HCT116 (cell line): ENCODE measurements around the gene TMEM239. TPM values are rescaled to one million over a fixed set of nuclear protein-coding genes. Genes with fewer than 3 reads are reported as not detected.

Source experiments
- ATAC-seq: fragments of 200-7000 bp; cut with Tn5 transposase; 2 replicates; pipeline ENCODE4 v1.9.1; 2020; ENCODE audit warnings: mild to moderate bottlenecking, moderate library complexity
- BruUV-seq: library from RNA; stranded (reverse); fragments of 400-500 nt; replicated peaks from 2 replicates; lab custom pipeline; 2021; lab: Mats Ljungman, UMichigan
- CTCF ChIA-PET: fragments of 300-600 bp; sonication (Branson Sonifier 250); formaldehyde crosslinking; loops from one replicate; lab custom pipeline; 2021; ENCODE audit warnings: antibody characterized with exemption; lab: Charles Lee
- POLR2A ChIA-PET: fragments of 300-600, 350-600 bp; sonication (Branson Sonifier 250); formaldehyde crosslinking; loops from one replicate; lab custom pipeline; 2021; ENCODE audit warnings: antibody characterized with exemption; lab: Charles Lee
- RAD21 ChIA-PET, 2 experiments: fragments of 300-600 bp; sonication (Branson Sonifier 250); formaldehyde crosslinking; loops; one replicate each; lab custom pipeline; 2023; ENCODE audit warnings: low total read pairs in 2 of 2; ENCODE audit not compliant: uncharacterized antibody in 2 of 2, unreplicated experiment in 2 of 2, low non-redundant PET in 1 of 2; lab: Charles Lee
- DNase-seq: peaks from one replicate; pipeline ENCODE4 v3.0.0-alpha.2; 2010; ENCODE audit warnings: low read depth, low spot score
- H2AFZ ChIP-seq: fragments of 200-600 bp; shearing (Covaris generic), sonication (generic); 2 replicates; pipeline ENCODE4 v1.6.1; 2017; ENCODE audit warnings: low read depth, mixed run types, mixed read lengths, antibody characterized with exemption, low read length; ENCODE audit not compliant: poor library complexity, severe bottlenecking
- H3K27ac ChIP-seq: 2 replicates; pipeline ENCODE4 v1.5.1; 2012; ENCODE audit warnings: low read depth, low read length
- H3K27me3 ChIP-seq: fragments of 200-600 bp; sonication (generic); 2 replicates; pipeline ENCODE4 v1.6.1; 2016; ENCODE audit warnings: mixed run types, low read length, mixed read lengths; ENCODE audit not compliant: insufficient read depth
- H3K36me3 ChIP-seq, 2 experiments: fragments of 200-500 bp in 1 of 2; fragments of 200-600 bp in 1 of 2; sonication (Bioruptor generic) in 1 of 2; sonication (generic) in 1 of 2; 2 replicates each; pipeline versions ENCODE4 v1.5.1 to v1.6.1; 2014 to 2016; ENCODE audit warnings: low read length in 2 of 2, inconsistent platforms in 1 of 2, mixed read lengths in 1 of 2, mixed run types in 1 of 2; ENCODE audit not compliant: insufficient read depth in 2 of 2, control insufficient read depth in 1 of 2
- H3K4me1 ChIP-seq, 2 experiments: fragments of 200-600 bp in 1 of 2; sonication (generic) in 1 of 2; 2 replicates each; pipeline versions ENCODE4 v1.5.1 to v1.6.1; 2012 to 2017; ENCODE audit warnings: low read length in 2 of 2, inconsistent platforms in 1 of 2, mild to moderate bottlenecking in 1 of 2, mixed read lengths in 1 of 2, mixed run types in 1 of 2, moderate library complexity in 1 of 2; ENCODE audit not compliant: insufficient read depth in 2 of 2, control insufficient read depth in 1 of 2
- H3K4me2 ChIP-seq: fragments of 200-600 bp; sonication (generic); 2 replicates; pipeline ENCODE4 v1.6.1; 2017; ENCODE audit warnings: mixed run types, low read length, mixed read lengths
- H3K4me3 ChIP-seq, 2 experiments: fragments of 200-600 bp in 1 of 2; sonication (generic) in 1 of 2; replicated peaks in 1 of 2; 2 replicates each; pipeline ENCODE4 v1.5.1; 2011 to 2016; ENCODE audit warnings: low read length in 2 of 2, control low read depth in 1 of 2, low read depth in 1 of 2, mild to moderate bottlenecking in 1 of 2, mixed read lengths in 1 of 2, mixed run types in 1 of 2
- H3K79me2 ChIP-seq: fragments of 200-600 bp; sonication (generic); 2 replicates; pipeline ENCODE4 v1.6.1; 2017; ENCODE audit warnings: mild to moderate bottlenecking, mixed run types, low read length, moderate library complexity, mixed read lengths; ENCODE audit not compliant: insufficient read depth
- H3K9ac ChIP-seq: fragments of 200-600 bp; sonication (generic); 2 replicates; pipeline ENCODE4 v1.6.1; 2016; ENCODE audit warnings: low read length, mixed read lengths
- H3K9me2 ChIP-seq: fragments of 200-600 bp; sonication (generic), shearing (Covaris generic); 2 replicates; pipeline ENCODE4 v1.6.1; 2017; ENCODE audit warnings: mixed run types, mild to moderate bottlenecking, moderate library complexity; ENCODE audit not compliant: insufficient read depth
- H3K9me3 ChIP-seq, 2 experiments: fragments of 200-500 bp in 1 of 2; fragments of 200-600 bp in 1 of 2; sonication (Bioruptor generic) in 1 of 2; sonication (generic) in 1 of 2; 2 replicates each; pipeline ENCODE4 v1.6.1; 2014 to 2017; ENCODE audit warnings: low read length in 2 of 2, mixed read lengths in 2 of 2, inconsistent platforms in 1 of 2, low read depth in 1 of 2, mild to moderate bottlenecking in 1 of 2, mixed run types in 1 of 2, moderate library complexity in 1 of 2; ENCODE audit not compliant: control insufficient read depth in 1 of 2, insufficient read depth in 1 of 2
- H4K20me1 ChIP-seq: fragments of 200-600 bp; sonication (generic), shearing (Covaris generic); 2 replicates; pipeline ENCODE4 v1.6.1; 2017; ENCODE audit warnings: mixed run types, mild to moderate bottlenecking, moderate library complexity; ENCODE audit not compliant: insufficient read depth
- ATF3 ChIP-seq: IDR thresholded peaks from 2 replicates; pipeline ENCODE4 v1.6.1; 2012
- CBX3 ChIP-seq: IDR thresholded peaks from 2 replicates; pipeline ENCODE4 v1.6.1; 2012; ENCODE audit warnings: low read depth
- CEBPB ChIP-seq: IDR thresholded peaks from 2 replicates; pipeline ENCODE4 v1.6.1; 2012; ENCODE audit warnings: low read depth
- CTCF ChIP-seq, 3 experiments: fragments of 200-600 bp in 1 of 3; sonication (generic) in 1 of 3; IDR thresholded peaks in 2 of 3; conservative IDR thresholded peaks in 1 of 3; 2 replicates each; pipeline ENCODE4 v1.5.1; 2012 to 2017; ENCODE audit warnings: low read depth in 2 of 3, low read length in 2 of 3, antibody characterized with exemption in 1 of 3, borderline replicate concordance in 1 of 3, control low read depth in 1 of 3, mild to moderate bottlenecking in 1 of 3, mixed read lengths in 1 of 3, mixed run types in 1 of 3, moderate library complexity in 1 of 3; ENCODE audit not compliant: insufficient read depth in 1 of 3
- EGR1 ChIP-seq: IDR thresholded peaks from 2 replicates; pipeline ENCODE4 v1.6.1; 2012; ENCODE audit warnings: low read depth
- ELF1 ChIP-seq: IDR thresholded peaks from 2 replicates; pipeline ENCODE4 v1.6.1; 2012; ENCODE audit warnings: low read depth, borderline replicate concordance
- EZH2 ChIP-seq: fragments of 200-600 bp; sonication (generic); IDR thresholded peaks from 2 replicates; pipeline ENCODE4 v1.6.1; 2017; ENCODE audit warnings: antibody characterized with exemption, mixed run types
- FOSL1 ChIP-seq: IDR thresholded peaks from 2 replicates; pipeline ENCODE4 v1.6.1; 2012; ENCODE audit warnings: low read depth
- JUND ChIP-seq: IDR thresholded peaks from 2 replicates; pipeline ENCODE4 v1.6.1; 2012
- RAD21 ChIP-seq: IDR thresholded peaks from 2 replicates; pipeline ENCODE4 v1.6.1; 2012; ENCODE audit warnings: low read depth, mild to moderate bottlenecking
- REST ChIP-seq: IDR thresholded peaks from 2 replicates; pipeline ENCODE4 v1.6.1; 2012; ENCODE audit warnings: low read depth
- SP1 ChIP-seq: IDR thresholded peaks from 2 replicates; pipeline ENCODE4 v1.6.1; 2012; ENCODE audit warnings: low read depth
- TCF7L2 ChIP-seq: IDR thresholded peaks from 2 replicates; pipeline ENCODE4 v1.7.0; 2011; ENCODE audit warnings: borderline replicate concordance, inconsistent platforms; ENCODE audit not compliant: insufficient read depth, insufficient read length; ENCODE audit errors: extremely low read depth
- ZBTB33 ChIP-seq: IDR thresholded peaks from 2 replicates; pipeline ENCODE4 v1.6.1; 2011; ENCODE audit warnings: mild to moderate bottlenecking, low read length, moderate library complexity; ENCODE audit not compliant: insufficient replicate concordance; ENCODE audit errors: extremely low read depth
- ZFX ChIP-seq: fragments of 450-650 bp; IDR thresholded peaks from 2 replicates; pipeline ENCODE4 v1.6.1; 2017
- ZNF274 ChIP-seq: fragments of 200-500 bp; sonication (Bioruptor generic); IDR thresholded peaks from 2 replicates; pipeline ENCODE4 v1.6.1; 2014; ENCODE audit warnings: mild to moderate bottlenecking, low read depth, low read length, inconsistent platforms
- intact Hi-C: fragments of 100-400 bp; cut with micrococcal nuclease; formaldehyde crosslinking; loops from 2 replicates; pipeline ENCODE4 v1.10.0; 2022
- total RNA-seq: library from RNA; stranded (reverse); gene quantifications from one replicate; pipeline ENCODE4 v1.2.1, GENCODE V29; 2021; ENCODE audit not compliant: unreplicated experiment

The TMEM239 gene
- total RNA-seq, 1 experiment from 2014 or later: not detected

- RAD21 ChIA-PET: no interaction called here
- H3K4me1 ChIP-seq: no peaks in the 10 kb centered on the region
- H3K79me2 ChIP-seq: no peaks in the 10 kb centered on the region
- no peak for DNase-seq
- TF ChIP-seq CEBPB (no peak), ATF3 (no peak), ZBTB33 (no peak), RAD21 (no peak), TCF7L2 (no peak), CTCF (IDR thresholded peaks at IDR 0.05 in 2 of 3, conservative IDR thresholded peaks at IDR 0.05 in 1 of 3; ENCODE audit: borderline replicate concordance in 1 of 3, insufficient read depth in 1 of 3, low read depth in 2 of 3, low read length in 2 of 3) (no peak), SP1 (no peak), REST (no peak), ZNF274 (no peak), FOSL1 (no peak), ZFX (no peak), EGR1 (no peak), ELF1 (no peak), JUND (no peak), CBX3 (no peak), EZH2 (no peak)
- TF ChIP-seq, all 23 proteins: peak for 0
- H3K4me3 ChIP-seq: no peak overlapping the region
- H3K9me3 ChIP-seq: no peaks in the 10 kb centered on the region
- no peak overlapping the region for H2AFZ ChIP-seq
- H3K4me2 ChIP-seq: no peak overlapping the region
- H3K36me3 ChIP-seq: no peaks in the 10 kb centered on the region
- intact Hi-C loops: no loop called here
- ChIA-PET POLR2A (no interaction called here), CTCF (no interaction called here)
- BruUV-seq: no TSS peak
- ATAC-seq: no peak
- no peaks in the 10 kb centered on the region for H3K27me3 ChIP-seq
- H3K27ac ChIP-seq: no peak overlapping the region
- no peak overlapping the region for H3K9ac ChIP-seq
- H4K20me1 ChIP-seq: no peaks in the 10 kb centered on the region
- no peaks in the 10 kb centered on the region for H3K9me2 ChIP-seq
These were observed 33.4 kb downstream of the TMEM239 start for GRCh38 chr20:2849529-2849928.
